K562 (cell line): ENCODE data around the gene BCL2L15. TPM values are rescaled to one million over a fixed set of nuclear protein-coding genes. Genes with fewer than 3 reads are reported as not detected.

Experiments used
- BHLHE40 ChIP-seq: IDR thresholded peaks from 2 replicates; pipeline ENCODE4 v1.6.1; 2011; ENCODE audit warnings: low read length, improper control_type of control experiment
- CBX8 ChIP-seq: fragments of 200-600 bp; sonication (generic); IDR thresholded peaks from 2 replicates; pipeline ENCODE4 v1.6.1; 2012; ENCODE audit warnings: borderline replicate concordance, mixed run types, low read depth, mild to moderate bottlenecking, moderate library complexity, mixed read lengths, low read length, control low read depth, inconsistent platforms; ENCODE audit not compliant: poor library complexity, severe bottlenecking; ENCODE audit errors: extremely low read depth
- MAFK ChIP-seq: IDR thresholded peaks from 2 replicates; pipeline ENCODE4 v1.6.1; 2011; ENCODE audit warnings: low read length, improper control_type of control experiment
- MIER1 ChIP-seq: fragments of 450-650 bp; IDR thresholded peaks from 2 replicates; pipeline ENCODE4 v1.6.1; 2016; ENCODE audit warnings: antibody characterized with exemption, mild to moderate bottlenecking, low read depth
- MYBL2 ChIP-seq, 2 experiments: fragments of 450-650 bp in 1 of 2; sonication (generic) in 1 of 2; formaldehyde crosslinking in 1 of 2; IDR thresholded peaks; 2 replicates each; pipeline versions ENCODE4 v1.6.1 to v1.8.1; 2017 to 2022; ENCODE audit warnings: borderline replicate concordance in 1 of 2, inconsistent platforms in 1 of 2, low read depth in 1 of 2, mild to moderate bottlenecking in 1 of 2, missing genetic modification reagents in 1 of 2, moderate library complexity in 1 of 2
- MYNN ChIP-seq, 2 experiments: sonication (generic); formaldehyde crosslinking in 1 of 2; IDR thresholded peaks; 2 replicates each; pipeline versions ENCODE4 v1.5.0 to v1.6.1; 2016 to 2020; ENCODE audit warnings: antibody characterized with exemption in 1 of 2, missing genetic modification reagents in 1 of 2
- NFE2 ChIP-seq: IDR thresholded peaks from 2 replicates; pipeline ENCODE4 v1.6.1; 2014; ENCODE audit warnings: antibody characterized with exemption, low read depth
- NR3C1 ChIP-seq: sonication (generic); formaldehyde crosslinking; IDR thresholded peaks from 2 replicates; pipeline ENCODE4 v1.8.1; 2022; ENCODE audit warnings: missing genetic modification reagents
- NR4A1 ChIP-seq, 2 experiments: fragments of 250-450 bp in 1 of 2; fragments of 450-650 bp in 1 of 2; sonication (Bioruptor Pico) in 1 of 2; IDR thresholded peaks; 2 replicates each; pipeline versions ENCODE4 v1.4.0 to v1.6.1; 2016 to 2020; ENCODE audit warnings: mild to moderate bottlenecking in 2 of 2, missing compliant biosample characterization in 1 of 2, missing genetic modification characterization in 1 of 2, moderate library complexity in 1 of 2
- SETDB1 ChIP-seq: IDR thresholded peaks from one replicate; pipeline ENCODE4 v1.6.1; 2012; ENCODE audit warnings: low read length, control low read depth, inconsistent platforms
- SIN3B ChIP-seq: fragments of 450-650 bp; IDR thresholded peaks from 2 replicates; pipeline ENCODE4 v1.6.1; 2017; ENCODE audit warnings: low read depth, mild to moderate bottlenecking, moderate library complexity
- SMARCB1 ChIP-seq: IDR thresholded peaks from 2 replicates; pipeline ENCODE4 v1.6.1; 2011; ENCODE audit warnings: improper control_type of control experiment, low read depth; ENCODE audit not compliant: insufficient read length
- SP1 ChIP-seq: sonication (generic); formaldehyde crosslinking; IDR thresholded peaks from 2 replicates; pipeline ENCODE4 v1.8.1; 2022; ENCODE audit warnings: mild to moderate bottlenecking, missing genetic modification reagents
- TAL1 ChIP-seq: fragments of 450-650 bp; IDR thresholded peaks from 2 replicates; pipeline ENCODE4 v1.6.1; 2016; ENCODE audit warnings: mild to moderate bottlenecking
- TBP ChIP-seq: optimal IDR thresholded peaks from 2 replicates; pipeline ENCODE3; 2011; ENCODE audit warnings: low read depth, low read length, improper control_type of control experiment
- TRIM24 ChIP-seq, 2 experiments: fragments of 450-650 bp; IDR thresholded peaks; 2 replicates each; pipeline ENCODE4 v1.6.1; 2016
- ZBED1 ChIP-seq: IDR thresholded peaks from 2 replicates; pipeline ENCODE4 v1.6.1; 2014
- ZBTB9 ChIP-seq: fragments of 450-650 bp; formaldehyde crosslinking; IDR thresholded peaks from 2 replicates; pipeline ENCODE4 v1.4.0; 2020; ENCODE audit warnings: mild to moderate bottlenecking, moderate library complexity
- ZFP36 ChIP-seq: fragments of 150-350 bp; IDR thresholded peaks from 2 replicates; pipeline ENCODE4 v1.6.1; 2018; ENCODE audit warnings: low read length, low read depth; ENCODE audit not compliant: partially characterized antibody
- ZNF263 ChIP-seq: sonication (generic); formaldehyde crosslinking; IDR thresholded peaks from 2 replicates; pipeline ENCODE4 v1.8.0; 2022; ENCODE audit warnings: mild to moderate bottlenecking, missing genetic modification reagents, borderline replicate concordance
- ZNF583 ChIP-seq: fragments of 250-450 bp; sonication (Bioruptor Pico); IDR thresholded peaks from 2 replicates; pipeline ENCODE4 v1.4.0; 2020
- ZNF766 ChIP-seq: fragments of 200-800 bp; sonication (Bioruptor generic); conservative IDR thresholded peaks from 2 replicates; pipeline ENCODE4 v1.6.1; 2016; ENCODE audit warnings: missing genetic modification characterization, missing compliant biosample characterization
- polyA plus RNA-seq, 8 experiments: library from polyadenylated mRNA; depleted of rRNA in 4 of 8; stranded (reverse) in 5 of 8; unstranded in 3 of 8; fragments of >200 nt; fragmentation: Nextera tagmentation in 2 of 8; fragmentation: Illumina TruSeq in 1 of 8; extraction: Ambion mirVana in 2 of 8; extraction: Trizol in 1 of 8; gene quantifications; 2 replicates each; pipeline versions ENCODE4 v1.2.1 to v1.2.3, GENCODE V29; 2011 to 2014; ENCODE audit warnings: inconsistent platforms in 1 of 8, missing spikeins in 1 of 8
- total RNA-seq, 7 experiments: library from RNA; depleted of rRNA in 6 of 7; stranded (reverse); fragments of >200 nt in 6 of 7; fragmentation: Illumina TruSeq in 2 of 7; extraction: Trizol in 2 of 7; gene quantifications; 2 replicates each; pipeline versions ENCODE4 v1.2.1 to v1.2.3, GENCODE V29; 2011 to 2021; ENCODE audit warnings: low replicate concordance in 1 of 7
- TF ChIP-seq, protein P1 (sequence below): fragments of 150-350 bp; IDR thresholded peaks from 2 replicates; pipeline ENCODE4 v1.6.1; 2014; ENCODE audit warnings: low read depth, mild to moderate bottlenecking, low read length, borderline replicate concordance

The BCL2L15 gene
- total and polyA plus RNA-seq, 9 of the 15 experiments (the other 6 are each of a cell fraction or from before 2014, with no cell fraction given) = 0.06 to 0.42 (median 0.28) TPM; not detected in 1

DNA sequence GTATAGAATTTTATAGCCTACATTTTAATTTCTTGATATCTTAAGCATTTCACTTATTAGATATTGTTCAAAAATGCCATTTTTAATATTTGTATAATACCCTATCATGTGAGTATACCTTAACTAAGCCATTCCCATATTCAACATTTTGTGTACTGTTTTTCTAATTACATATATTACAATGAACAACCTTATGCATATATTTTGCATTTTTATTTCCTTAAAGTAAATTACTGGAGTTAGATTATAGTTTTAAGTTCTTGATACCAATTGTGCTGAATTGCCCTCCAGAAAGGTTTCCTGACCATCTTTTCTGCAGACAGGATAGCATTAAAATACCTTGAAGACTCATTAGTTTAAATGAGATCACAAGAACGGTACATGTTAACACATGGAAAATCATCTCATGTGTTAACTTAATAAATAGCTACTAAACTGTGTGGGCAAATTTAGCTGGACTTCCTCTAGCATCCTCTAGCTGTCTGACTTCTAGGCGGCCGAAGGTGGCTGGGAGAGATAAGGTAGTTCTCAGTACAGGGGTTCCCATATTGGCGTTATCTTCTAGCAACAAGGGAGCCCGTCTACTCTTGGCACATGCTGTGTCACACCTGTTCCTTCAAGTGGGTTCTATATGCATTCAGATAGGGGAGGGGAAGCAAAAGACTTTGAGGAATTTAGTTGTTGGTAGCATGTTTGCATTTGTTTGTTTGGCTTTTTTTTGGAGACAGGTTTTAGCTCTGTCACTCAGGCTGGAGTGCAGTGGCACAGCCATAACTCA is 26.7 kb upstream of the BCL2L15 start (continued):
- TF ChIP-seq ZBTB9 (CRISPR knock-in tag) = 0 out of 2 replicates have a peak, but pooled peaks have one; percentile 33
- peak; percentile 60 for TF ChIP-seq MAFK
- TF ChIP-seq TAL1 = peak; percentile 99
- TF ChIP-seq MIER1 = 0 out of 2 replicates have a peak, but pooled peaks have one; percentile 48
- peak; percentile 98 for TF ChIP-seq TRIM24 (IDR thresholded peaks at IDR 0.05)
- TF ChIP-seq, protein P1, sequence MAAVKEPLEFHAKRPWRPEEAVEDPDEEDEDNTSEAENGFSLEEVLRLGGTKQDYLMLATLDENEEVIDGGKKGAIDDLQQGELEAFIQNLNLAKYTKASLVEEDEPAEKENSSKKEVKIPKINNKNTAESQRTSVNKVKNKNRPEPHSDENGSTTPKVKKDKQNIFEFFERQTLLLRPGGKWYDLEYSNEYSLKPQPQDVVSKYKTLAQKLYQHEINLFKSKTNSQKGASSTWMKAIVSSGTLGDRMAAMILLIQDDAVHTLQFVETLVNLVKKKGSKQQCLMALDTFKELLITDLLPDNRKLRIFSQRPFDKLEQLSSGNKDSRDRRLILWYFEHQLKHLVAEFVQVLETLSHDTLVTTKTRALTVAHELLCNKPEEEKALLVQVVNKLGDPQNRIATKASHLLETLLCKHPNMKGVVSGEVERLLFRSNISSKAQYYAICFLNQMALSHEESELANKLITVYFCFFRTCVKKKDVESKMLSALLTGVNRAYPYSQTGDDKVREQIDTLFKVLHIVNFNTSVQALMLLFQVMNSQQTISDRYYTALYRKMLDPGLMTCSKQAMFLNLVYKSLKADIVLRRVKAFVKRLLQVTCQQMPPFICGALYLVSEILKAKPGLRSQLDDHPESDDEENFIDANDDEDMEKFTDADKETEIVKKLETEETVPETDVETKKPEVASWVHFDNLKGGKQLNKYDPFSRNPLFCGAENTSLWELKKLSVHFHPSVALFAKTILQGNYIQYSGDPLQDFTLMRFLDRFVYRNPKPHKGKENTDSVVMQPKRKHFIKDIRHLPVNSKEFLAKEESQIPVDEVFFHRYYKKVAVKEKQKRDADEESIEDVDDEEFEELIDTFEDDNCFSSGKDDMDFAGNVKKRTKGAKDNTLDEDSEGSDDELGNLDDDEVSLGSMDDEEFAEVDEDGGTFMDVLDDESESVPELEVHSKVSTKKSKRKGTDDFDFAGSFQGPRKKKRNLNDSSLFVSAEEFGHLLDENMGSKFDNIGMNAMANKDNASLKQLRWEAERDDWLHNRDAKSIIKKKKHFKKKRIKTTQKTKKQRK = 0 out of 2 replicates have a peak, but pooled peaks have one; percentile 28
- TF ChIP-seq TBP = peak; percentile 6
- 0 out of 2 replicates have a peak, but pooled peaks have one; percentile 21 for TF ChIP-seq ZNF583 (CRISPR knock-in tag)
- no peak for TF ChIP-seq SETDB1
- peak; percentile 99 for TF ChIP-seq BHLHE40
- TF ChIP-seq ZNF766 (CRISPR knock-in tag) = peak; percentile 94
- peak; percentile 95 for TF ChIP-seq NFE2
- no peak for TF ChIP-seq ZNF263 (CRISPR knock-in tag)
- TF ChIP-seq CBX8 = no peak
- TF ChIP-seq SP1 (CRISPR knock-in tag) = peak; percentile 74; the same call in 1 of the 2 replicates
- TF ChIP-seq SIN3B = 0 out of 2 replicates have a peak, but pooled peaks have one; percentile 11
- no peak for TF ChIP-seq SMARCB1
- TF ChIP-seq NR3C1 = no peak
- peak; percentile 21 for TF ChIP-seq ZFP36
- no peak for TF ChIP-seq NR4A1 (CRISPR knock-in tag; IDR thresholded peaks at IDR 0.05)
- TF ChIP-seq NR4A1 (tag; IDR thresholded peaks at IDR 0.05) = peak; percentile 79
- TF ChIP-seq MYNN (IDR thresholded peaks at IDR 0.05) = peak; percentile 95
- TF ChIP-seq MYNN (CRISPR knock-in tag; IDR thresholded peaks at IDR 0.05) = no peak
- peak; percentile 87; the same call in 1 of the 2 replicates for TF ChIP-seq ZBED1
- TF ChIP-seq MYBL2 (IDR thresholded peaks at IDR 0.05; ENCODE audit: low read depth) = no peak; the same call in 1 of the 2 replicates
- TF ChIP-seq MYBL2 (CRISPR knock-in tag; IDR thresholded peaks at IDR 0.05; ENCODE audit: borderline replicate concordance) = no peak
